ENCODE data around the gene CHSY1.

The CHSY1 gene

DNA sequence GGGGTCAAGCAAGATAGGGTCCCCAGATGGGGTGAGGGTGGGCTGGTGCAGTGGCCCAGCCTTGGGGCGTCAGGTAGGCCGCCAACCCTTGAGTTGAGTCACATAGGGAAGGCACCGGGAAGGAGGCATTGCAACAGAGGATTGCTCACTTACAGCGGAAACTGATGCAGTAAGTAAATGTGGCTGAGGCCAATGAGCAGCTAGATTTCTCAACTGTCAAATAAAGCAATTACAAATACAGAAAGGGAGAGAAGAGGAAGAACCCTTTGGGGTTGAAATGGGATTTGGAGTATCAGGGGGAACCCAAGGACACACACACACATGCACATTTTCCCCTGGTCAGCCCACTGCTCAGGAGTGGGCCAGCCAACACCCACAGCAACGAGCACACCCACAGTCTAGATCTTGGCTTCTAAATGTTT, 44.0 kb downstream of the CHSY1 start:
- peak overlapping the region; percentile 27 for H3K27ac ChIP-seq
- TF ChIP-seq, protein P1, sequence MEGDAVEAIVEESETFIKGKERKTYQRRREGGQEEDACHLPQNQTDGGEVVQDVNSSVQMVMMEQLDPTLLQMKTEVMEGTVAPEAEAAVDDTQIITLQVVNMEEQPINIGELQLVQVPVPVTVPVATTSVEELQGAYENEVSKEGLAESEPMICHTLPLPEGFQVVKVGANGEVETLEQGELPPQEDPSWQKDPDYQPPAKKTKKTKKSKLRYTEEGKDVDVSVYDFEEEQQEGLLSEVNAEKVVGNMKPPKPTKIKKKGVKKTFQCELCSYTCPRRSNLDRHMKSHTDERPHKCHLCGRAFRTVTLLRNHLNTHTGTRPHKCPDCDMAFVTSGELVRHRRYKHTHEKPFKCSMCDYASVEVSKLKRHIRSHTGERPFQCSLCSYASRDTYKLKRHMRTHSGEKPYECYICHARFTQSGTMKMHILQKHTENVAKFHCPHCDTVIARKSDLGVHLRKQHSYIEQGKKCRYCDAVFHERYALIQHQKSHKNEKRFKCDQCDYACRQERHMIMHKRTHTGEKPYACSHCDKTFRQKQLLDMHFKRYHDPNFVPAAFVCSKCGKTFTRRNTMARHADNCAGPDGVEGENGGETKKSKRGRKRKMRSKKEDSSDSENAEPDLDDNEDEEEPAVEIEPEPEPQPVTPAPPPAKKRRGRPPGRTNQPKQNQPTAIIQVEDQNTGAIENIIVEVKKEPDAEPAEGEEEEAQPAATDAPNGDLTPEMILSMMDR (conservative IDR thresholded peaks at IDR 0.05) = no peak
- TF ChIP-seq ZFX (IDR thresholded peaks at IDR 0.05) = no peak

DNA sequence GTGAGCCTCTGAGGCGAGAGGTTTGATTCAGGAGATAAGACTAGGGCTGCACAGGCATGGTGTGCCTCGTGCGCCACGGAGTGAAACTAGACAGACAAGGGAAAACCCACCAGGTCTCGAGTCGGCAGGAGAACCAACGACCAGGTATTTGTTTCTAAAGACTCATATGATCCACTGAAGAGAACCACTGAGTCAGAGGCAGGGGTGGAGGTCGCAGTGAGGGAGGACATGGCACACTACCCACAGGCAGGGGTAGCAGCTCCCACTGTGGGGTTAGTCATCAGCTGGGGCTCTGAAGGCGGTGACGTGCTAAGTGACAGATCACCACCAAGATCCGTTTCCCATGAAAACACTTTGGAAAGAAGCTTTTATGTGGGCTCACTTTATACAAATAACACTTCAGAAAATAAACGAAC, 45.7 kb downstream of the CHSY1 start:
- no peak for TF ChIP-seq ZFX (IDR thresholded peaks at IDR 0.05)
- TF ChIP-seq, protein P1 (conservative IDR thresholded peaks at IDR 0.05) = no peak
- H3K27ac ChIP-seq = no peak overlapping the region

DNA sequence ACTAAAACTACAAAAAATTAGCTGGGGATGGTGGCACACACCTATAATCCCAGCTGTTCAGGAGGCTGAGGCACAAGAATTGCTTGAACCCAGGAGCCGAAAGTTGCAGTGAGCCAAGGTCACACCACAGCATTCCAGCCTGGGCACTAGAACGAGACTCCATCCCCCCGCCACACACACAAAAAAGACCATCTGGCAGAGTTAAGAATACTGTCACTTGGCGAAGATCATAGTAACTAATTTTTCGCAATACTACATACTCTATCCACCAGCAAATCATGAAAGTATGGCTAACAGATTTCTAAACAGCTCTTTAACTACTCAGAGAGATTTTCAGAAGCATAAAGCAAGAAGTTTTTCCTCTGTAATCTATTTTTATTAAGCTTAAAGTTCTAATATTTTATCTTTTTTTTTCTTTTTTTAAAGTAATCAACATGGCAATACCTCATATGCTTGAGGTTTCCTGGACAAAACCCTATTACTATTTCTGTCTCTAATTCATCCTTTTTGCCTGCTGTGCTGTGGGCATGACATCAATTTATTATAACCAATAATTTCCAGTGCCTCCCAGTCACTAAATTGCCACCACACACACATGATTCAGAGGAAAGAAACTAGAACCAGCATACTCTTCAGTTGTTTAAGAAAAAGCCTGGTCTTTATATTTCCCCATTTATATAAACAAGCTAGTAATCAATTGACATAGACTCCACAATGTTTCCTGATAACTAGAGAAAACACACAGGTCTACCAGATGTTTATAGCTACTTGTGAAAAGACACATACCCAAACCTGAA, 46.9 kb downstream of the CHSY1 start:
- H3K27ac ChIP-seq = no peak overlapping the region
- TF ChIP-seq, protein P1 (conservative IDR thresholded peaks at IDR 0.05) = no peak
- TF ChIP-seq ZFX (IDR thresholded peaks at IDR 0.05) = no peak

DNA sequence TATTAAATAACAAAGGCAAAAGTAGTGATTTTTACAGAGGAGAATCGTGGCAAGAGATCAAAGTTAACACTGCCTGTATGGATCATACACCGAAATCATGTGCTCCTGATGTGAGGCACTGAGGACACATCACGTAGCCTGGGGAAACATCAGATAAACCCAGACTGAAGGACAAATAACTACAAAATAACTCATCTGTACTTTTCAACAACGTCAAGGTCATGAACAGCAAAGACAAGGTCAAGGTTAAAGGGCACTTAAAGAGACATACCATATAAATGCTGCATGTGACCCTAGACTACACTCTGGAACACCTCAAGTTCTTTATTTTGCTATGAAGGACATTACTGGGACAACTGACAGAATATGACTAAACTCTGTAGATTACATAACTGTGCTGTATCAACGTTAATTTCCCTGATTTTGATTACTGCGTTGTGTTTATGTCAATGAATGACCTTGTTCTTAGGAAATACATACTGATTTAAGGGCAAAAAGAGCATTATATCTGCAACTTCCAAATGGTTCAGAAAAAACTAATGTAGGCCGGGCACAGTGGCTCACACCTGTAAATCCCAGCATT, 48.1 kb downstream of the CHSY1 start:
- no peak overlapping the region for H3K27ac ChIP-seq

DNA sequence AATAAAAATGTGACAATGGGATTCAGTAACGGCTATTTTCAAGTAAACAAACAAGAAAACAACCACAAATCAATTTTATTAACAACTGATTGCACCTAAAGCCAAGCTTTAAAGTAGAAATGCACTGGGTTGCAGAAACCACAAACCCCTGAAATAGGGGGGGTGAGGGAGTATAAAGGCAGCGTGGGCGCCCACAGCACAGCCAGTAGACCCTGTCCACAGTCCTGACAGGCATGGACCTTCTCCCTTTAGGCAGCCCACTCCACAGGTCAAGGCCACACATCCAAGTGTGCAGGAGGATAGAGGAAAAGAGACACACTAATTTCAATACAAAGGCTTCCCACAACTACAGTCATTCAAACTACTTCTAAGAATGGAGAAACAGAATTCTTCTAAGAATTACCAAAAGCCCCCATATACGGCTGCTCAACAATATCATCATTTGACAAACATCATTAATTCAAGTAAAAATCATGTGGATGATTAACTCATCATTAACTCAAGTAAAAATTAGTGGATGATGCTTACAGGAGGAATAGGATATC, 48.7 kb downstream of the CHSY1 start:
- TF ChIP-seq, protein P1 (conservative IDR thresholded peaks at IDR 0.05) = no peak
- TF ChIP-seq ZFX (IDR thresholded peaks at IDR 0.05) = no peak
- H3K27ac ChIP-seq = no peak overlapping the region

More for the DNA sequence above, 48.1 kb downstream of the CHSY1 start:
- TF ChIP-seq ZFX (IDR thresholded peaks at IDR 0.05) = no peak
- TF ChIP-seq, protein P1 (conservative IDR thresholded peaks at IDR 0.05) = no peak

DNA sequence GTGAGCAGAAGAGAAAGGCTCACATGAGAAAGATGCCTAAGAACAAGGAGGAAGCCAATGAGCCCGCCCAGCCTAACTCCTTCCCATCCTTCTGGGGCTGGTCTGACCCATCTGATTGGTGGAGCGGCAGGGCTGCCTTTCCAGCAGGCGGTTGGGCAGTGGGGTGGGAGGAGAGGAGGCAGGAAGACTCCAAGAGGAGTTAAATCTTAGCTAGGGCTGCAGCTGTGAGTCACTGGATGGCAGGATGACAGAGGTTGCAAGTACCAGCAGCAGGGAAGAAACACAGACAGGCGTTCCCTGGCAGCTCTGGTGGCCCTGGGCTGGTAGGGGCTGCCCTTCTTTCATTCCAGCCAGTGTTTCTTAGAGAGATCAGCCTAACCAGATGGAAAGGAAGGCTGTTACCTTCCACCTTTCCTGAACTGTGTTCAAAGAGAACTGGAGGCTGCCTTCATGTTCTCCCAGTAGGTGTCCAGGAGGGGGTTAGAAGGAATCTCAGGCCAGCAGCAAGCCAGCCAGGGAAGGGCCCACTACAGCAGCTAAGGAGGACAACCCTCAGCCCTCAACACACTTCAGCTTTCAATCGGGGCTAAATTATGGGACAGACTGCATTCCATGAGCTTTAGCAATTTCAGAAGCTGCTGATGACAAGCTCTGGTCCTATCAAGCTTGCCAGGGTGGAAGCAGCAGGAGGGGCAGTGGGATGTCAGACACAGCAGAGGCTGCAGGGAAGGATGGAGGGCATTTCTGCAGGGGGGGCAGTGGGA, 50.3 kb downstream of the CHSY1 start:
- TF ChIP-seq, protein P1 (conservative IDR thresholded peaks at IDR 0.05) = no peak
- TF ChIP-seq ZFX (IDR thresholded peaks at IDR 0.05) = no peak
- no peak overlapping the region for H3K27ac ChIP-seq
